RCC 7860 (cell line): ENCODE data around the gene ROBO1.

Source experiments
- DNase-seq: peaks from one replicate; pipeline ENCODE4 v3.0.0-alpha.2; 2015; ENCODE audit warnings: low spot score
- FAIRE-seq: peaks from 2 replicates; lab custom pipeline; 2012; peaks lifted over from hg19 to GRCh38; lab: Jason Lieb, UNC

Gene ROBO1

GRCh38 chr3:78825858-78826215 is 942.0 kb downstream of the ROBO1 start:
- FAIRE-seq = no peak
- DNase-seq = no peak

DNA sequence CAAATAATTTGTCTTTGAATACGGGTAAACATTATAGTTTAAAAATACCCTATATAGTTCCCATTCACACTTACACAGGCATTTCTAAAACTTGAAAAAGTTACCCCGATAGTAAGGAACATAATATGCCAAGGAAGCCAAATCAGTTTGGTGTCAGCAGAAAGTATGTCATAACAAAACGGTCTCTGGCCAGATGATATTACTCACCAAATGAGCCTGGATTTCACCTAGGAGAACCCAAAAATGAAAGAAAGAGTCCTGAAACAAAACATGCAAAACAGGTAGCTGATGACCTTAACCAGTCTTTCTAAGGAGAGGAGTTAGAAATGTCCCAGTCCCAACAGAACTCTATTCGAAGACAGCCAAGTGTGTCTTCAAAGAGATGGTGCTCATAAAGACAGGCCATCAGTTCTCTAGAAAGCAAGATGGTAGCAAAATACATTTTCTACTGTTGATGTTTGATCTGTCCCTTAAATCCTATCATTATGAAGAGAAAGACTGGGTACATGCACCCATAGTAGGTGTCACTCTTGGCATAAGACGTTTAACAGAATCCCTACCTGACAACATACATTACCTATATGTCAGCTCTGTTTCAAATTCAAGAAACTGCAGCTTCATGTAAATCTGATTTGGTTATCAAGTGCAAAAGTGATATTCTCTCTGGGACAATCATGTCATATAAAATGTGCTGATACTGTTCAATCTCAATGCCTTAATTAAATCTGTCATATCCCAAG is 942.5 kb downstream of the ROBO1 start:
- DNase-seq = no peak
- FAIRE-seq = no peak

GRCh38 chr3:78823859-78824258 is 943.9 kb downstream of the ROBO1 start:
- no peak for DNase-seq
- FAIRE-seq = no peak

- DNase-seq (no peak), FAIRE-seq (no peak)
These were observed 944.4 kb downstream of the ROBO1 start for GRCh38 chr3:78823434-78823833.

GRCh38 chr3:78822726-78823125 is 945.1 kb downstream of the ROBO1 start:
- FAIRE-seq = no peak

GRCh38 chr3:78820542-78820941 is 947.3 kb downstream of the ROBO1 start:
- DNase-seq (no peak), FAIRE-seq (no peak)

More at GRCh38 chr3:78822726-78823125, 945.1 kb downstream of the ROBO1 start:
- no peak for DNase-seq

DNA sequence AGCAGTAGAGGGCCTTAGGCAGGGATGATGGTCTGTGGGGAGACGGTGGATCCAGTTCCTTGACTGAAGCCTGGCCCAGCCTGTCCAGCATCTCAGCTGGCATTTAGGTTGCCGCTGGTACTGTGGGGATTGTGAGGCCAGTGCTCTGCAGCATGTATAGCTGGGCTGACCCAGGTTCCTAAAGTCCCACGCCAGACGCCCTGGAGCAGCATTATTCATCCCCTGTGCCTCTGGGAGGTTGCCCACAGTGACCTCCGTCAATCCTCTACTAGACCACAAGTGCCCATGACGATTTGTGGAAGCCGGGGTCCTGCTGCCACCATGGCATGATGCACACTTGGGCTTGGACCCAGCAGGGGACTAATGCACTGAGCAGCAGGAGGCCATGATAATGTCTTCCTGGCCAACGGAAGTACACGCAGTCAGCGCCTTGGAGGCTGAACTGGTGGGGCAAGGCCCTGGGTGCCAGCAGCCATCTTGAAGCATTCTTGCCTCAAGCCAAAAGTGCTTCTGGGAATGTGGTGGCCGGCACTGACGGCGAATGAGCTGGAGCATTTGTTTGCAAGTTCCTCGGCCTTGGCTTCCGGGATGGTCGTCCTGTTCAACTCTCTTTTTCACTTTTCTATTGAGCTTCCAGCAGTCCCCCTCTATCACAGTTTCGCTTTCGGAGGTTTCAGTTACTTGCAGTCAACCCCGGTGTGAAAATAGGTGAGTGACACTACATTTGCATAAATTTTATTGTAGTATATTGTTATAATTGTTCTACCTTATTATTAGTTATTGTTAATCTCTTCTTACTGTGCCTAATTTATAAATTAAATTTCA is 949.4 kb downstream of the ROBO1 start:
- FAIRE-seq = no peak

GRCh38 chr3:78814893-78815562 is 952.8 kb downstream of the ROBO1 start:
- DNase-seq = no peak
- FAIRE-seq = no peak

More for the DNA sequence above, 949.4 kb downstream of the ROBO1 start:
- no peak for DNase-seq

- DNase-seq (no peak), FAIRE-seq (no peak)
These were observed 955.6 kb downstream of the ROBO1 start for GRCh38 chr3:78812166-78812565.

- DNase-seq (no peak), FAIRE-seq (no peak)
These were observed 957.8 kb downstream of the ROBO1 start for GRCh38 chr3:78809966-78810365.

GRCh38 chr3:78804251-78805037 is 963.4 kb downstream of the ROBO1 start:
- DNase-seq (no peak), FAIRE-seq (no peak)

DNA sequence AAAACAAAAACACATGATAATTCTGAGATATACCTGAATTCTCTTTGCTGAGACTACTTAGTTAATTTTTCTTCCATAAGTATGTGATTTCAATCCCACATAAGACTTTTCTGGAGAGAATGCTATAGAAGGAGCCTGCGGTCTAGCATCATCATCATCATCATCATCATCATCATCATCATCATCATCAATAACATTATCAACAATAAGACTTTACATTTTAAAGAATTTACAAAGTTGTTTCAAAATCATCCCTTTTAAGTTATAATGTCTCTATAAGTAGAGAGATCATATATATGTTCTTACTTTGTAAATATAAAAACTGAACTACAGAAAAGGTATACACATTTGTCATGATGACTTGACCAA is 965.3 kb downstream of the ROBO1 start:
- DNase-seq = no peak
- no peak for FAIRE-seq

- FAIRE-seq (no peak), DNase-seq (no peak)
These were observed 965.8 kb downstream of the ROBO1 start for GRCh38 chr3:78801926-78802561.

DNA sequence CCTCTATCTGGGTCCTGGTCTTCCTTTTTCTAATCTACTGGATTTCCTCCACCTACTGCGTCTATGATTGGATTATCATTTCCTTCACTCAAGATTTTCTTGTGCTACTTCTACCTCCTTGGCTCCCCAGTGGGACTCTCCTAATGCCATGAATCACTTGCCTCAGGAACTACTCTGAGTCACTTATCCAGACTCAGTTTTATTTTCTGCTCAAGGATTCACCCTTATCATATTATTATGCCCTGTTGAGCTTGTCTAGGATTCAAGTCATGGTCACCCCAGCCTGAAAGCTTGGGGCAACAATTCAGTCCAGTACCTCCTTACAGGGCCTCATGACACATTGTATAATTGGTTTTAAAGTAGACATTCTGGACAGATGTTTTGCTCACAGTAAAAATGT is 968.1 kb downstream of the ROBO1 start:
- DNase-seq = no peak
- no peak for FAIRE-seq

- FAIRE-seq = no peak
- no peak for DNase-seq
These were observed 969.4 kb downstream of the ROBO1 start for GRCh38 chr3:78798266-78798832.

DNA sequence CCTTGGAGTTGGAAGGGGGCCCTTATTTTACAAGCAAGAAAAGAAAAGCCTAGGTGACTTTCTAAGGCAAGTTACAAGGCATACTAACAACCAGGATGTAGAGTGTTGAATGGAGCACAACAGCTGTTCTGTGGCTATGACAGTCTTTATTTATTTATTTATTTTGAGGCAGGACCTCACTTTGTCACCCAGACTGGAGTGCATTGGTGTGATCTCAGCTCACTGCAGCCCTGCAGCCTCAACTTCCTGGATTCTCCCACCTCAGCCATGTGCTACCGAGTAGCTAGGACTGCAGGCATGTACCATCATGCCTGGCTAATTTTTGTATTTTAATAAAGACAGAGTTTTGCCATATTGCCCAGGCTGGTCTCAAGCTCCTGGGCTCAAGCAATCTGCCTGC is 973.4 kb downstream of the ROBO1 start:
- FAIRE-seq (no peak), DNase-seq (no peak)

GRCh38 chr3:78792733-78793132 is 975.1 kb downstream of the ROBO1 start:
- no peak for DNase-seq
- no peak for FAIRE-seq

DNA sequence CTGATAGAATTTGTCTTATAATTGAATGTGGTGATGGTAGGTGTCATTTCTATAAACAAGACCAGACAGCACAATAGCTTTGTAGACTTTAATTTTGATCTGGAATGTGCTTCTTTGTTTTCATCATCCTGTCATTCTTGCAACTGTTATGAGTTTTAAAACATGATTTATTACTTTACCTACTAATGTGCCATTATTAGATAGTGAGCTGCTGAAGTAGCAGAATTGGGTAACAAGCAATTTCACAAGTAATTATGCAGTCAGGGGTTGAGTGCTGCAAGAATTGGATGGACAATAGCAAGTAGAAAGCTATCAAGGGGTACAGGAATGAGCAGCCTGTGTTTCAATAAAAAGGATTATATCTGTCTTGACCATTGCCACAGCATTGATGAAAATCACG is 975.6 kb downstream of the ROBO1 start:
- DNase-seq (no peak), FAIRE-seq (no peak)

DNA sequence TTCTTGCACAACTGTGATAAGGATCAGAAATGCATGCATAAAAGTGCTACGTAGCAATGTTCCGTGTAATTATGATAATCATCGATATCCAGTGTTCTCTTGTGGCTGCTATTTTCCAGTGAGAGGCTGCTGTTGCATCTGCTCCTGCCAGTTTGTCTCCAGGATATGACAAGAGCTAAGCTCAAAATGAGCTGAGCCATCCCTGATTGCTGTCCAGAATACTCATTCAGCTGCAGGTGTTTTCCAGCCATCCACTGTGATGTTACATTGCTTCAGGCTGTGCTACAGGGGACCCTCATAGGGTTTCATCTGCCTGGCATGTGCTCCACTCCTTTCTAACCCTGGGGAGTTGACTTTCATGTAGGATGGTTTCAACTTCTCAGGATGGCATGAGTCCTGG is 976.0 kb downstream of the ROBO1 start:
- FAIRE-seq = no peak
- DNase-seq = no peak

- FAIRE-seq (no peak), DNase-seq (no peak)
These were observed 979.0 kb downstream of the ROBO1 start for GRCh38 chr3:78788839-78789238.
